Epithelial cell of esophagus (primary cell): ENCODE measurements around the gene TMEM179B.

Source experiments
- DNase-seq: peaks from one replicate; pipeline ENCODE4 v3.0.0; 2010; ENCODE audit warnings: low read depth
- H3K4me3 ChIP-seq: 2 replicates; pipeline ENCODE4 v1.5.1; 2011; ENCODE audit warnings: mild to moderate bottlenecking, low read length, control low read depth
- CTCF ChIP-seq: IDR thresholded peaks from 2 replicates; pipeline ENCODE4 v1.5.1; 2011; ENCODE audit warnings: low read depth, mild to moderate bottlenecking, low read length, control low read depth, inconsistent platforms; ENCODE audit not compliant: insufficient read depth; ENCODE audit errors: missing control alignments

Gene TMEM179B

GRCh38 chr11:62791501-62792201 lies 4.4 kb downstream of the TMEM179B start, which contains the start of gene TMEM223:
Gene TMEM223 (minus strand): TSS chr11:62792006. CDS start chr11:62791994, 12 bp downstream.
- peak; percentile 85 for DNase-seq
- H3K4me3 ChIP-seq = peak within 1 kb of the TSS; percentile 90
- no peak for TF ChIP-seq CTCF

- no peak for DNase-seq
- TF ChIP-seq CTCF = no peak
- H3K4me3 ChIP-seq = peak overlapping the region; percentile 4
These were observed 5.0 kb downstream of the TMEM179B start for GRCh38 chr11:62792202-62792575.

- TF ChIP-seq CTCF = no peak
- H3K4me3 ChIP-seq = no peak overlapping the region
- no peak for DNase-seq
These were observed 7.1 kb downstream of the TMEM179B start for GRCh38 chr11:62794201-62794775.

GRCh38 chr11:62796281-62796680 lies 9.1 kb downstream of the TMEM179B start:
- TF ChIP-seq CTCF = no peak
- no peak for DNase-seq
- H3K4me3 ChIP-seq = no peak overlapping the region

- TF ChIP-seq CTCF = no peak
- no peak for DNase-seq
- no peak overlapping the region for H3K4me3 ChIP-seq
These were observed 12.3 kb downstream of the TMEM179B start for GRCh38 chr11:62799486-62799885.

GRCh38 chr11:62801071-62801470 lies 13.9 kb downstream of the TMEM179B start:
- TF ChIP-seq CTCF = no peak
- peak; percentile 36 for DNase-seq
- H3K4me3 ChIP-seq = no peak overlapping the region
